Suppressor macrophage treated with lipopolysaccharide for 1 hour (primary cell): ENCODE results near the gene FAM217B.
A peak's percentile ranks its signal among the peaks of the same experiment; 100 is the strongest.

Source experiments
- DNase-seq, 3 donors: peaks; one replicate each; pipeline ENCODE4 v3.0.0-alpha.2; 2020 to 2022

Gene FAM217B

GRCh38 chr20:59977086-59977485 is 36.9 kb downstream of the FAM217B start:
- no peak for DNase-seq

GRCh38 chr20:59983076-59983475 is 42.9 kb downstream of the FAM217B start:
- no peak for DNase-seq

- peak in 2 of 3 donors; percentile 49 to 55 for DNase-seq
Observed at GRCh38 chr20:59984541-59984940, 44.4 kb downstream of the FAM217B start.

- no peak for DNase-seq
Observed at GRCh38 chr20:59985164-59985563, 45.0 kb downstream of the FAM217B start.

GRCh38 chr20:59985864-59986263 is 45.7 kb downstream of the FAM217B start:
- no peak for DNase-seq

- no peak for DNase-seq
Observed at GRCh38 chr20:59987135-59987534, 46.9 kb downstream of the FAM217B start.

GRCh38 chr20:59988141-59988540 is 48.0 kb downstream of the FAM217B start:
- no peak for DNase-seq

- DNase-seq: no peak
Observed at GRCh38 chr20:59992526-59993084, 52.4 kb downstream of the FAM217B start.

- DNase-seq: no peak
Observed at GRCh38 chr20:59993736-59994430, 53.7 kb downstream of the FAM217B start.

GRCh38 chr20:59994697-59995122 is 54.5 kb downstream of the FAM217B start:
- DNase-seq: peak; percentile 87 to 92 (median 89)

- no peak for DNase-seq
Observed at GRCh38 chr20:59996108-59996507, 55.9 kb downstream of the FAM217B start.

GRCh38 chr20:59997896-59998295 is 57.7 kb downstream of the FAM217B start:
- DNase-seq: no peak
